Spleen (tissue), 11 donors: ENCODE measurements around the gene PNCK. TPM values are rescaled to one million over a fixed set of nuclear protein-coding genes. Genes with fewer than 3 reads are reported as not detected.
A peak's percentile ranks its signal among the peaks of the same experiment; 100 is the strongest.
"Not testable (repeated sequence)": the region's sequence is repeated elsewhere in the genome, so short reads cannot be mapped to it uniquely, and the experiment has no call there.

ENCODE experiments used
- DNase-seq: peaks from one replicate; pipeline ENCODE4 v3.0.0-alpha.2; 2020
- H3K27ac ChIP-seq, 8 donors: fragments of 200-600 bp; sonication (generic) in 7 of 8; 1 replicate in 4 of 8; 2 replicates in 4 of 8; pipeline versions ENCODE4 v1.5.0 to v1.8.0; 2016 to 2021; ENCODE audit warnings: inconsistent platforms in 4 of 8, mild to moderate bottlenecking in 4 of 8, moderate library complexity in 1 of 8
- H3K27me3 ChIP-seq, 7 donors: fragments of 200-600 bp; sonication (generic) in 6 of 7; replicated peaks in 1 of 7; 1 replicate in 4 of 7; 2 replicates in 3 of 7; pipeline versions ENCODE4 v1.5.0 to v1.8.0; 2016 to 2021; ENCODE audit warnings: inconsistent platforms in 3 of 7, mild to moderate bottlenecking in 1 of 7
- H3K36me3 ChIP-seq, 6 donors: fragments of 200-600 bp; sonication (generic) in 5 of 6; 1 replicate in 4 of 6; 2 replicates in 2 of 6; pipeline versions ENCODE4 v1.5.0 to v1.8.0; 2016 to 2021; ENCODE audit warnings: inconsistent platforms in 2 of 6
- H3K4me1 ChIP-seq, 6 donors: fragments of 200-600 bp; sonication (generic) in 5 of 6; 1 replicate in 3 of 6; 2 replicates in 3 of 6; pipeline versions ENCODE4 v1.5.0 to v1.8.0; 2016 to 2021; ENCODE audit warnings: inconsistent platforms in 3 of 6
- H3K4me3 ChIP-seq, 8 donors: fragments of 200-600 bp; sonication (generic) in 7 of 8; 1 replicate in 4 of 8; 2 replicates in 4 of 8; pipeline versions ENCODE4 v1.5.0 to v1.8.0; 2016 to 2021; ENCODE audit warnings: inconsistent platforms in 4 of 8, mild to moderate bottlenecking in 4 of 8, moderate library complexity in 2 of 8
- H3K9me3 ChIP-seq, 8 donors: fragments of 200-600 bp; sonication (generic) in 7 of 8; 1 replicate in 4 of 8; 2 replicates in 4 of 8; pipeline versions ENCODE4 v1.5.0 to v1.8.0; 2016 to 2021; ENCODE audit warnings: inconsistent platforms in 4 of 8
- CTCF ChIP-seq, 11 experiments: fragments of 200-600 bp in 7 of 11; fragments of 450-650 bp in 4 of 11; sonication (generic) in 4 of 11; IDR thresholded peaks in 8 of 11; conservative IDR thresholded peaks in 3 of 11; 1 replicate in 7 of 11; 2 replicates in 4 of 11; pipeline versions ENCODE4 v1.4.0 to v1.8.0; 2016 to 2021; ENCODE audit warnings: antibody characterized with exemption in 11 of 11, inconsistent platforms in 4 of 11, mild to moderate bottlenecking in 1 of 11
- POLR2A ChIP-seq, 3 donors: fragments of 450-650 bp; IDR thresholded peaks; one replicate each; pipeline ENCODE4 v1.5.1; 2017; ENCODE audit warnings: antibody characterized with exemption in 3 of 3, mild to moderate bottlenecking in 1 of 3
- POLR2AphosphoS5 ChIP-seq, 3 donors: sonication (generic); formaldehyde crosslinking; IDR thresholded peaks; one replicate each; pipeline ENCODE4 v1.5.1; 2017; ENCODE audit warnings: antibody characterized with exemption in 3 of 3
- WGBS, 5 donors: extraction: QIAGEN DNeasy Blood & Tissue Kit in 3 of 5; methylation state at CpG; one replicate each; pipeline versions ENCODE4 v1.1.5 to v1.1.7; 2013 to 2018; 5-methylcytosine and 5-hydroxymethylcytosine counted together
- intact Hi-C: fragments of 100-400 bp; cut with DNase I; formaldehyde crosslinking; loops from one replicate; pipeline ENCODE4 v1.15.0; 2023; ENCODE audit warnings: low total_unique reads
- polyA plus RNA-seq, 3 donors: library from polyadenylated mRNA; stranded (reverse); fragments of 200-250 nt; gene quantifications; one replicate each; pipeline ENCODE4 v1.2.1, GENCODE V29; 2013
- total RNA-seq, 7 donors: library from RNA; depleted of rRNA in 3 of 7; stranded (reverse); fragments of >200 nt in 3 of 7; fragmentation: NEBNext Ultra II Directional in 4 of 7; extraction: Animal tissue kit (Norgen Biotek cat#: 25700) in 4 of 7; gene quantifications; one replicate each; pipeline versions ENCODE4 v1.1.0 to v1.2.1, GENCODE V29; 2016 to 2021
- donor health status: healthy with polysubstance abuse.
- donor health status: DM: no; HTN: no; CAD: no; lungs with moderate emphysema.
- donor health status: DM: no; HTN: no; CAD: no.
- donor health status: Bipolar disorder and iron deficiency.
- donor health status: healthy.
- donor health status: DM: no; HTN: no; CAD: no.
- donor health status: DM: yes; HTN: yes; CAD: no.

PNCK gene
- total and polyA plus RNA-seq, 10 donors = 0.18 to 1.2 (median 0.54) TPM; not detected in 4

DNA sequence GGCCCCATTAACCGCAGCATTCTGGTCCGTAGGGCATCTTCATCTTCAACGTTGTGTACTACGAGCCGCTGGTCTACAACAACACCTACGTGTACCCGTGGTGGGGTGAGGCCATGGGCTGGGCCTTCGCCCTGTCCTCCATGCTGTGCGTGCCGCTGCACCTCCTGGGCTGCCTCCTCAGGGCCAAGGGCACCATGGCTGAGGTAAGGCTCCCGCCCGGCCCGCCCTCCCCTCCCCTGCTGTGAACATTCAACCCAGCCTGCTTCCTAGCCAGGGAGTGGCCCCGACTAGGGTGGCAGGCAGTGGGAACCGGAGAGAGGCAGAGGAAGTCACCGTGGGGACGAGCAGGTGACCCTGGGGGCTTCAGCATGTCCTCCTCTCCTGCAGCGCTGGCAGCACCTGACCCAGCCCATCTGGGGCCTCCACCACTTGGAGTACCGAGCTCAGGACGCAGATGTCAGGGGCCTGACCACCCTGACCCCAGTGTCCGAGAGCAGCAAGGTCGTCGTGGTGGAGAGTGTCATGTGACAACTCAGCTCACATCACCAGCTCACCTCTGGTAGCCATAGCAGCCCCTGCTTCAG lies 21.2 kb upstream of the PNCK start:
- no peak for TF ChIP-seq POLR2A (IDR thresholded peaks at IDR 0.05)
- no peak for TF ChIP-seq CTCF (IDR thresholded peaks at IDR 0.05 in 8 of 11, conservative IDR thresholded peaks at IDR 0.05 in 3 of 11)
- TF ChIP-seq POLR2AphosphoS5 (IDR thresholded peaks at IDR 0.05) = no peak
- Histone ChIP-seq H3K4me3 (no peak overlapping the region), H3K27me3 (peaks cover 0 to 7% (median 0%) of the 10 kb centered on the region in 7 donors), H3K4me1 (peaks cover 0 to 2% (median 0%) of the 10 kb centered on the region in 6 donors), H3K9me3 (no peaks in the 10 kb centered on the region), H3K27ac (no peak overlapping the region), H3K36me3 (peaks cover 0 to 56% (median 0%) of the 10 kb centered on the region in 6 donors)
- intact Hi-C loops = no loop called here
- 72 to 88% (median 78%) methylated on average over 14 to 23 of the region's 23 CpGs; no CpG with 5 or more reads in 1 of the 5 donors for WGBS, 5 donors
- no peak for DNase-seq

GRCh38 chrX:153694256-153694655 lies 20.6 kb upstream of the PNCK start:
- H3K9me3 ChIP-seq, H3K27ac ChIP-seq, DNase-seq: not testable (repeated sequence)

DNA sequence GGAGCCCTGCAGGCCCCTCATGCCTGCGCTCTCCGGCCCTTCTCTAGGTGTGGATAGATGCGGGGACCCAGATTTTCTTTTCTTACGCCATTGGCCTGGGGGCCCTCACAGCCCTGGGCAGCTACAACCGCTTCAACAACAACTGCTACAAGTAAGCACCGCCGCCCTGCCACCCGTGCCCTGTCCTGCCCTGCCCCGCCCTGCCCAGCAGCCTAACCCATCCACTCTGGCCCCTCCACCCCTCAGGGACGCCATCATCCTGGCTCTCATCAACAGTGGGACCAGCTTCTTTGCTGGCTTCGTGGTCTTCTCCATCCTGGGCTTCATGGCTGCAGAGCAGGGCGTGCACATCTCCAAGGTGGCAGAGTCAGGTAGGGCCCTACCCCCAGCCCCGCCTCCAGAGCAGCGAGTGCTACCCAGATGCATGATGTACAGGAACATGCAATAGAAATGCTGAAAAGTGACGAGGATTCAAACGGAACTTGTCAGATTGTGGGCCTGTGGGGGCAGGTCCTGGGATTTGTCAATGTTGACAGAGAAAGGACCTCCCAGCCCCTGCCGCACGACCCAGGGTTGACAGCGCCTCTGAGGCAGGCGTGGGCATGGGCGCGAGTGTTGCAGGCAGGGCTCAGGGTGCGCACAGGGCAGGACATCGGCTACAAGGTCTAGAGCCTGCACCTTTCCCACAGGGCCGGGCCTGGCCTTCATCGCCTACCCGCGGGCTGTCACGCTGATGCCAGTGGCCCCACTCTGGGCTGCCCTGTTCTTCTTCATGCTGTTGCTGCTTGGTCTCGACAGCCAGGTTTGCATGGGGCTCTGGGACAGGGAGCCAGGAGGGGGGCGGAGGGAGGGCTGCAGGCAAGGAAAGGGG lies 19.8 kb upstream of the PNCK start:
- DNase-seq = no peak
- intact Hi-C loops = no loop called here
- no peak overlapping the region for H3K4me3 ChIP-seq
- TF ChIP-seq CTCF (IDR thresholded peaks at IDR 0.05 in 8 of 11, conservative IDR thresholded peaks at IDR 0.05 in 3 of 11) = no peak
- TF ChIP-seq POLR2A (IDR thresholded peaks at IDR 0.05) = no peak
- TF ChIP-seq POLR2AphosphoS5 (IDR thresholded peaks at IDR 0.05) = peak in 2 of 3 donors; percentile 21 to 58
- 77 to 94% (median 85%) methylated on average over 11 to 31 of the region's 31 CpGs for WGBS, 5 donors
- peaks cover 0 to 15% (median 2%) of the 10 kb centered on the region in 6 donors for H3K4me1 ChIP-seq
- H3K27me3 ChIP-seq = peaks cover 0 to 20% (median 6%) of the 10 kb centered on the region in 7 donors
- peaks cover 0 to 43% (median 0%) of the 10 kb centered on the region in 6 donors for H3K36me3 ChIP-seq
- H3K9me3 ChIP-seq = no peaks in the 10 kb centered on the region
- H3K27ac ChIP-seq = no peak overlapping the region

More at GRCh38 chrX:153694256-153694655, 20.6 kb upstream of the PNCK start:
- H3K36me3 ChIP-seq = peaks cover 0 to 51% (median 0%) of the 10 kb centered on the region in 6 donors
- H3K4me3 ChIP-seq, H3K4me1 ChIP-seq, intact Hi-C loops: not testable (repeated sequence)
- 71 to 94% (median 89%) methylated on average over 3 to 16 of the region's 16 CpGs; no CpG with 5 or more reads in 1 of the 5 donors for WGBS, 5 donors
- H3K27me3 ChIP-seq = peaks cover 0 to 12% (median 0%) of the 10 kb centered on the region in 7 donors

GRCh38 chrX:153692611-153693156 lies 19.1 kb upstream of the PNCK start:
- DNase-seq = peak; percentile 76
- peaks cover 0 to 15% (median 2%) of the 10 kb centered on the region in 6 donors for H3K4me1 ChIP-seq
- no peak overlapping the region for H3K27ac ChIP-seq
- whole genome bisulfite sequencing, 5 donors = 59 to 78% (median 64%) methylated on average over 16 to 24 of the region's 24 CpGs; no CpG with 5 or more reads in 1 of the 5 donors
- H3K27me3 ChIP-seq = peaks cover 0 to 21% (median 6%) of the 10 kb centered on the region in 7 donors
- TF ChIP-seq CTCF (IDR thresholded peaks at IDR 0.05 in 8 of 11, conservative IDR thresholded peaks at IDR 0.05 in 3 of 11) = no peak
- TF ChIP-seq POLR2AphosphoS5 (IDR thresholded peaks at IDR 0.05) = peak in 1 of 3 donors; percentile 46
- H3K36me3 ChIP-seq = peaks cover 0 to 35% (median 0%) of the 10 kb centered on the region in 6 donors
- H3K4me3 ChIP-seq = no peak overlapping the region
- H3K9me3 ChIP-seq = no peaks in the 10 kb centered on the region
- intact Hi-C loops = no loop called here
